IPS DF 6.9 (cell line): Measurements from ENCODE around the gene HCN2.
"Not testable (repeated sequence)": the region's sequence is repeated elsewhere in the genome, so short reads cannot be mapped to it uniquely, and the experiment has no call there.

Experiments used
- DNase-seq: peaks from one replicate; pipeline ENCODE4 v3.0.0-alpha.2; 2013; ENCODE audit warnings: low read depth, low spot score
- H3K27ac ChIP-seq: one replicate; pipeline ENCODE4 v1.5.1; 2013; ENCODE audit warnings: low read length, control low read depth
- H3K27me3 ChIP-seq: 2 replicates; pipeline ENCODE4 v1.6.1; 2013; ENCODE audit warnings: mild to moderate bottlenecking, low read length; ENCODE audit not compliant: control insufficient read depth, insufficient read depth
- H3K36me3 ChIP-seq: 2 replicates; pipeline ENCODE4 v1.6.1; 2013; ENCODE audit warnings: low read length; ENCODE audit not compliant: control insufficient read depth, insufficient read depth
- H3K4me1 ChIP-seq: 2 replicates; pipeline ENCODE4 v1.6.1; 2013; ENCODE audit warnings: low read length; ENCODE audit not compliant: control insufficient read depth, insufficient read depth
- H3K4me3 ChIP-seq: 2 replicates; pipeline ENCODE4 v1.5.1; 2013; ENCODE audit warnings: mild to moderate bottlenecking, low read length
- H3K9me3 ChIP-seq: 2 replicates; pipeline ENCODE4 v1.6.1; 2013; ENCODE audit warnings: low read length, inconsistent platforms; ENCODE audit not compliant: control insufficient read depth, insufficient read depth
- WGBS: extraction: QIAGEN DNeasy Blood & Tissue Kit; methylation state at CpG from one replicate; pipeline ENCODE4 v1.1.7; 2013; ENCODE audit warnings: mixed read lengths, missing lambda C conversion rate; ENCODE audit not compliant: insufficient read length, insufficient coverage; 5-methylcytosine and 5-hydroxymethylcytosine counted together

HCN2 gene

DNA sequence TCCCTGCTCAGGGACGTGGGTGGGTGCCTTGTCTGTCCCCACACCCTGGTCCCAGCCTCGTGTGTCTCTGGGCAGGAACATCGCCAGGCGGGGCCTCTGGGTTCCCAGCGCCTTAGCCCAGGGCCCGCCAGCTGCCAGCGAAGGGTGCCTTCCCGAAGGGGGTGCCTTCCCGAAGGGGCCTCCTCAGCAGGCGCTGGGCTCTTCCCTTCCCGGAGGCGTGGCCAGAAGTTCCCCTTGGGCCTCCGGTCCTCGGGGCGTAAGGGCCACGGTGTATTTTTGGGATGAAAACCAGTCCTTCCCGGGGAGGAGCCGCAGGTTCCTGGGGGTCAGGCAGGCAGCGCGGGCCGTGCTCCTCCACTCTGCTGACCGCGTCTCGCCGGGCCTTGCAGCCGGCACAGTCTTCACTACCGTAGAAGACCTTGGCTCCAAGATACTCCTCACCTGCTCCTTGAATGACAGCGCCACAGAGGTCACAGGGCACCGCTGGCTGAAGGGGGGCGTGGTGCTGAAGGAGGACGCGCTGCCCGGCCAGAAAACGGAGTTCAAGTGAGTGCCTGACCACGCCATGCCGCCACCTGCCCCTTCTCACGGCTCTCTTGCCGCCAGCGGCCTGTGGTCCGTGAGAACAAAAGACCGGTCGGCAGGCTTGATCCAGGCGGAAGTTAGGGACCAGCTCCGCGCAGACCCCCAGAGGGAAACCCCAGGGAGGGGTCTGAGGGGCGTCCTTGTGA, 10.4 kb upstream of the HCN2 start:
- DNase-seq, result no peak
- Histone ChIP-seq H3K4me3 (no peak overlapping the region), H3K4me1 (peaks cover 9% of the 10 kb centered on the region), H3K36me3 (peaks cover 35% of the 10 kb centered on the region), H3K27ac (no peak overlapping the region), H3K27me3 (no peaks in the 10 kb centered on the region), H3K9me3 (no peaks in the 10 kb centered on the region)
- no CpG with 5 or more reads among the region's 46 CpGs for WGBS

DNA sequence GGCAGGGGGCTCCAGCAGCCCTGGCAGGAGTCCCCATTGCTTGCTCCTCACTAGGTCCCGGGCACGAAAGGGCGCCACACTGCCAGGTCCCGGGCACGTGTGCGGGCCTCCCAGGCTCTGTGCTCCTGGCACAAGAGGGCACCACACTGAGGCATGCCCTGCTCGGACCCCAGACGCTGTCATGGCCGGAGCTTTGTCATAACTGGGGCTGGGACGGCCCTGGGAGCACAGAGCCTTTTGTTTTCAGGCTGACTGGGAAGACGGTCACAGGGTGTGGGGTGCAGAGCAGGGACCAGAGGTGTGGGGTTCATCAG, 9.9 kb upstream of the HCN2 start:
- DNase-seq, result no peak
- peaks cover 7% of the 10 kb centered on the region for H3K4me1 ChIP-seq

DNA sequence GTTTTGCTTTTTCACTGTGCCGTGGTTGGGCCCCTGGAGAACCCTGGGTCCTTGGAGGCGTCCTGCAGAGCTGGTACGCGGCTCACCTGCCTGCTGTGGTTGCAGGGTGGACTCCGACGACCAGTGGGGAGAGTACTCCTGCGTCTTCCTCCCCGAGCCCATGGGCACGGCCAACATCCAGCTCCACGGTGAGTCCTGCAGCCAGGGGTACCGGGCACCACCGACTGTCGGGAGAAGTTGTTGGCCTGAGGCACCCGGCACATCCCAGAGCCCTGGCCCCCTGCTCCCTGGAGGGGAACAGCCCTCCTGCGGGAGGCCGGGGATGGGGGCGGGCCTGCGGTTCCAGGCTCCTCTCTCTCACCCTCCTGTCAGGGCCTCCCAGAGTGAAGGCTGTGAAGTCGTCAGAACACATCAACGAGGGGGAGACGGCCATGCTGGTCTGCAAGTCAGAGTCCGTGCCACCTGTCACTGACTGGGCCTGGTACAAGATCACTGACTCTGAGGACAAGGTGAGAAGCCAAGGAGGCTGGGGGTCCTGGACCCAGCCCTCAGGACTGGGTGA, 9.3 kb upstream of the HCN2 start:
- Histone ChIP-seq H3K4me1 (peaks cover 3% of the 10 kb centered on the region; the same call in 1 of the 2 replicates), H3K27ac (no peak overlapping the region), H3K36me3 (peaks cover 35% of the 10 kb centered on the region), H3K9me3 (no peaks in the 10 kb centered on the region), H3K27me3 (no peaks in the 10 kb centered on the region), H3K4me3 (no peak overlapping the region)
- DNase-seq, result no peak
- no CpG with 5 or more reads among the region's 22 CpGs for WGBS

More for the DNA sequence above, 9.9 kb upstream of the HCN2 start:
- H3K9me3 ChIP-seq, result no peaks in the 10 kb centered on the region
- peaks cover 35% of the 10 kb centered on the region for H3K36me3 ChIP-seq
- no peak overlapping the region for H3K27ac ChIP-seq
- WGBS, result no CpG with 5 or more reads among the region's 11 CpGs
- no peak overlapping the region for H3K4me3 ChIP-seq
- H3K27me3 ChIP-seq, result no peaks in the 10 kb centered on the region

DNA sequence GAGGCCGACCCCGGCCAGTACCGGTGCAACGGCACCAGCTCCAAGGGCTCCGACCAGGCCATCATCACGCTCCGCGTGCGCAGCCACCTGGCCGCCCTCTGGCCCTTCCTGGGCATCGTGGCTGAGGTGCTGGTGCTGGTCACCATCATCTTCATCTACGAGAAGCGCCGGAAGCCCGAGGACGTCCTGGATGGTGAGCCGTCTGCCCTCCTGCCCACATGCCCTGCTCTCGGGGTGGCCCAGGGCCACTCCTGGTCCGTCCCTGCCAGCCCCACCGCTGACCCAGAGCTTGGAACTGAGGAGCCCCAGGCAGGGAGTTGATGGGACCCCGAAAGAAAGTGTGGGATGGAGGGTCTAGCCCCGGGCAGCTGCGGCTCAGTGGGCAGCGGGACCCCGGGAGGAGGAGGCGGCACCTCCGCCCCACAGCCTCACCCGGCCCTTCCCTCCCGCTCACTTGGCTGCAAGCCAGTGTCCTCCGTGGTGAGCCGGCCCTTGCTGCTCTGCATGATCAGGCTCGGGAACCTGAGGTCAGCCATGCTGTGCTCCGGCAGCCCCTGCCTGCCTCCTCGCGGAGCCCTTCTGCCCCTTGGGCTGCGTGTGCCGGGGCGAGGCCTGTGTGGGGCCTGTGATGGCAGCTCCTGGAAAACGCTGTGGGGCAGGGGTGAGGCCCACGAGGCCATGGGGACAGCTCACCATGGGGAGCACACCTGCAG, 8.1 kb upstream of the HCN2 start:
- H3K27ac ChIP-seq, result no peak overlapping the region
- DNase-seq, result no peak
- no peak overlapping the region for H3K4me3 ChIP-seq
- no CpG with 5 or more reads among the region's 40 CpGs for WGBS
- H3K4me1 ChIP-seq, result peaks cover 3% of the 10 kb centered on the region; the same call in 1 of the 2 replicates
- H3K9me3 ChIP-seq, result no peaks in the 10 kb centered on the region
- no peaks in the 10 kb centered on the region for H3K27me3 ChIP-seq
- peaks cover 35% of the 10 kb centered on the region for H3K36me3 ChIP-seq

DNA sequence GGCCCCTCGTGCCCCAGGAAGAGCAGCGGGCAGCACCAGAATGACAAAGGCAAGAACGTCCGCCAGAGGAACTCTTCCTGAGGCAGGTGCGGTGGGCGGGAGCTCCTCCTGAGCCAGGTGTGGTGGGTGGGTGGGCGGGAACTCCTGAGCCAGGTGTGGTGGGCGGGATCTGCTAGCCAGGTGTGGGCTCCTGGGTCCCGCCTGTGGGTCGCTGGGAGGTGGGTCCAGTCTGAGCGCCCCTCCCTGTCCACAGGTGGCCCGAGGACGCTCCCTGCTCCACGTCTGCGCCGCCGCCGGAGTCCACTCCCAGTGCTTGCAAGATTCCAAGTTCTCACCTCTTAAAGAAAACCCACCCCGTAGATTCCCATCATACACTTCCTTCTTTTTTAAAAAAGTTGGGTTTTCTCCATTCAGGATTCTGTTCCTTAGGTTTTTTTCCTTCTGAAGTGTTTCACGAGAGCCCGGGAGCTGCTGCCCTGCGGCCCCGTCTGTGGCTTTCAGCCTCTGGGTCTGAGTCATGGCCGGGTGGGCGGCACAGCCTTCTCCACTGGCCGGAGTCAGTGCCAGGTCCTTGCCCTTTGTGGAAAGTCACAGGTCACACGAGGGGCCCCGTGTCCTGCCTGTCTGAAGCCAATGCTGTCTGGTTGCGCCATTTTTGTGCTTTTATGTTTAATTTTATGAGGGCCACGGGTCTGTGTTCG, 7.0 kb upstream of the HCN2 start:
- H3K27me3 ChIP-seq, result no peaks in the 10 kb centered on the region

DNA sequence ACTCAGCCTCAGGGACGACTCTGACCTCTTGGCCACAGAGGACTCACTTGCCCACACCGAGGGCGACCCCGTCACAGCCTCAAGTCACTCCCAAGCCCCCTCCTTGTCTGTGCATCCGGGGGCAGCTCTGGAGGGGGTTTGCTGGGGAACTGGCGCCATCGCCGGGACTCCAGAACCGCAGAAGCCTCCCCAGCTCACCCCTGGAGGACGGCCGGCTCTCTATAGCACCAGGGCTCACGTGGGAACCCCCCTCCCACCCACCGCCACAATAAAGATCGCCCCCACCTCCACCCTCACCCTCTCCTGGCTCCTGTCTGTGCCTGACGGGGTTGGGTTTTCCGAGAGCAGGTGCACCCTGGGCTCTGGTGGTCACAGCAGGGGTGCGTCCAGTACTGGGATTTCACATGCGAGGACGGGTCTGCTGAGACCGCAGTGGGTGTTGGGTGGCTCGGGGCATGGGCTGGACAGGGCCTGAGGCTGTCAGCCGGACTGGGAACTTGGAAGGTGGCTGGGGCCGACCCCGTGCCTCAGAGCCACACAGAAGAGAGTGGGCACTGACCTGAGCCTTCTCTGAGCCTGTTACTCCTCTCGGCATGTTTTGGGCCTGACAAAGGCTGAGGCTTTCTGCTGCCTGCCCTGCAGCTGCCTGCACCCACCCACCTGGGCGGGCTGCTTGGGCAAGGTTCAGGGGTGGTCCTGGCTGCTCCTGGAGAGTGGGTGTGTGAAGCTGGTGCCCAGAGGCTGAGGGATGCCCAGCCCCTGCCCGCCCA, 6.3 kb upstream of the HCN2 start:
- no peak overlapping the region for H3K4me3 ChIP-seq
- no peaks in the 10 kb centered on the region; the same call in 1 of the 2 replicates for H3K27me3 ChIP-seq
- peaks cover 26% of the 10 kb centered on the region for H3K36me3 ChIP-seq
- H3K27ac ChIP-seq, result no peak overlapping the region
- H3K9me3 ChIP-seq, result no peaks in the 10 kb centered on the region
- peaks cover 2% of the 10 kb centered on the region; the same call in 1 of the 2 replicates for H3K4me1 ChIP-seq
- DNase-seq, result no peak
- WGBS, result no CpG with 5 or more reads among the region's 27 CpGs

More for the DNA sequence above, 7.0 kb upstream of the HCN2 start:
- peaks cover 2% of the 10 kb centered on the region; the same call in 1 of the 2 replicates for H3K4me1 ChIP-seq
- DNase-seq, result no peak
- no CpG with 5 or more reads among the region's 31 CpGs for WGBS
- H3K27ac ChIP-seq, result no peak overlapping the region
- no peak overlapping the region for H3K4me3 ChIP-seq
- H3K36me3 ChIP-seq, result peaks cover 31% of the 10 kb centered on the region
- H3K9me3 ChIP-seq, result no peaks in the 10 kb centered on the region

DNA sequence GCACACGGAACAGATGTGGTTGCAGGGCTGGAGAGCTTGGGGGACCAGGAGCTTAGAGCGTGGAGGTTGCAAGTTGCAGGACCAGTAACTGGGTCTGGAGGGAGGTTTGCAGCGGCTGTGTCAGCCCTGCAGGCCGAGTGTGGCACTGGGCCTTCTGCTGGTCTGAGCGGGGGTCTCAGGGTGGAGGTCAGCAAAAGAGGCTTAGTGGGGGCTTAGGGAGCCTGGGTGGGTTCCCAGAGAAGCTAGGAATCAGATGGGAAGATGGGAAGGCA, 5.8 kb upstream of the HCN2 start:
- H3K4me1 ChIP-seq, result peaks cover 3% of the 10 kb centered on the region; the same call in 1 of the 2 replicates
- peaks cover 26% of the 10 kb centered on the region for H3K36me3 ChIP-seq
- H3K27ac ChIP-seq, result no peak overlapping the region
- WGBS, result no CpG with 5 or more reads among the region's 5 CpGs
- H3K4me3 ChIP-seq, result no peak overlapping the region
- peaks cover 1% of the 10 kb centered on the region; the same call in 1 of the 2 replicates for H3K27me3 ChIP-seq
- DNase-seq, result no peak
- H3K9me3 ChIP-seq, result no peaks in the 10 kb centered on the region

DNA sequence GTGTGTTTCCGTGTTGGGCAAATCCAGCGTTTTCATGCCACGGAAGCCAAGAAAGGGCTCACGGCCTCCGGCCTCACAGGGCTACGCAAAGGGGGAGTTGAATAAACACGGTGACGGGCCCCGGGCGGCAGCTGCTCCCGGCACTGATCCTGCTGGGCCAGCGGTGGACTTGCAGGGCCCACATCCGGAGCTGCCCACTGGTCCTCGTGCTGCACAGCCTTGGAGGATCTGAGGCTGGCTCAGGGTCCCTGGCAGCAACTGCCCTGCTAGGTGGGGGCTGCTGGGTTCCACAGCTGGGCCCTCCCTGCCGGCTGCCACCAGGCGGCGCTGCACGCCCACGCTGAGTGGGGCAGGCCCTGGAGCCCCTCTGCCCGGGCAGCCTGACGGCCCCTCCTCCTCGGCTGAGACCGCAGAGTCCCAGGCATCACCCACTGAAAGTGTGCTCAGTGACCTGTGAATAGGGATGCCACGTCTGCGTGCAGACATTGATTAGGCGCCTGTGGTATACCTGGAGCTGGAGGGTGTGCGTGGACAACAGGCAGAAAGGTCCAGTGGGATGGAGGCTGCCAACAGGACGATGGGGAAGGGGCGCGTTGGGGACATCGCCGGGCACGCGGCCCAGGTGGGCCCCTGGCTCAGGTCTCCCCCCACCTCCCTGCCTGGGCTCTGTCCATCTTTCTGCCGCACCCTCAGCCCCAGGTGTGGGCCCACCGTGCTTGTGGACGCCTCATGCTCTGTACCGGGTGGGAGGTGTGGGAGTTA, 5.3 kb upstream of the HCN2 start:
- no CpG with 5 or more reads among the region's 38 CpGs for WGBS
- H3K4me3 ChIP-seq, result no peak overlapping the region
- DNase-seq, result peak; percentile 68
- H3K27me3 ChIP-seq, result peaks cover 6% of the 10 kb centered on the region; the same call in 1 of the 2 replicates
- no peak overlapping the region for H3K27ac ChIP-seq
- no peaks in the 10 kb centered on the region for H3K9me3 ChIP-seq
- H3K4me1 ChIP-seq, result peaks cover 3% of the 10 kb centered on the region; the same call in 1 of the 2 replicates
- peaks cover 26% of the 10 kb centered on the region for H3K36me3 ChIP-seq

DNA sequence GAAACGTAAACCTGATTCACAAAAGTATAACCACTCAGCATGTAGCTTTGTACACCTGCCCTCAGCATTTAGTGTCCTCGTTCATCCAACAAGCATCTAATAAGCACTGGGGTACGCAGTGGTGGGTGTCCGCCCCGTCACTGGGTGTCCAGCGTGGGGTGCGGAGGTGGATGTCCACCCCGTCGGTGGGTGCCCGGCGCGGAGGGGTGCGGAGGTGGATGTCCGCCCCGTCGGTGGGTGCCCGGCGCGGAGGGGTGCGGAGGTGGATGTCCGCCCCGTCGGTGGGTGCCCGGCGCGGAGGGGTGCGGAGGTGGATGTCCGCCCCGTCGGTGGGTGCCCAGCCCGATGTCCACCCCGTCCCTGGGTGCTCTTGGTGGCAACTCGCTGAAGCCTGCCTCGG, 4.5 kb upstream of the HCN2 start:
- not testable (repeated sequence) for DNase-seq, H3K27me3 ChIP-seq, H3K4me1 ChIP-seq, H3K4me3 ChIP-seq, H3K27ac ChIP-seq, H3K9me3 ChIP-seq
- peaks cover 21% of the 10 kb centered on the region for H3K36me3 ChIP-seq
- no CpG with 5 or more reads among the region's 34 CpGs for WGBS
